ENCODE measurements around the gene RHOU.

GRCh38 chr1:228750915-228751314 is 15.6 kb downstream of the RHOU start:
- TF ChIP-seq CTCF (IDR thresholded peaks at IDR 0.05) (no peak), ZFX (IDR thresholded peaks at IDR 0.05; ENCODE audit: borderline replicate concordance) (no peak)

All from 22Rv1 (cell line).